GM13976 (cell line): ENCODE measurements around the gene CH25H.
A peak's percentile ranks its signal among the peaks of the same experiment; 100 is the strongest.
"Not testable (repeated sequence)": the region's sequence is repeated elsewhere in the genome, so short reads cannot be mapped to it uniquely, and the experiment has no call there.

ENCODE experiments used
- DNase-seq: peaks from one replicate; pipeline ENCODE4 v3.0.0; 2012; ENCODE audit warnings: low spot score
- in situ Hi-C: fragments of 300-500 bp; cut with MboI; formaldehyde crosslinking; loops from one replicate; pipeline ENCODE4 v1.12.0; 2022; ENCODE audit warnings: low sequenced_read_pairs, mixed read lengths, inconsistent platforms; ENCODE audit not compliant: unreplicated experiment
- TF ChIP-seq, protein P1 (sequence below): IDR thresholded peaks from 2 replicates; pipeline ENCODE4 v1.5.1; 2012; ENCODE audit warnings: borderline replicate concordance, mild to moderate bottlenecking; ENCODE audit not compliant: insufficient read depth; ENCODE audit errors: extremely low read depth, missing control alignments, control extremely low read depth

CH25H gene, protein sequence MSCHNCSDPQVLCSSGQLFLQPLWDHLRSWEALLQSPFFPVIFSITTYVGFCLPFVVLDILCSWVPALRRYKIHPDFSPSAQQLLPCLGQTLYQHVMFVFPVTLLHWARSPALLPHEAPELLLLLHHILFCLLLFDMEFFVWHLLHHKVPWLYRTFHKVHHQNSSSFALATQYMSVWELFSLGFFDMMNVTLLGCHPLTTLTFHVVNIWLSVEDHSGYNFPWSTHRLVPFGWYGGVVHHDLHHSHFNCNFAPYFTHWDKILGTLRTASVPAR

DNA sequence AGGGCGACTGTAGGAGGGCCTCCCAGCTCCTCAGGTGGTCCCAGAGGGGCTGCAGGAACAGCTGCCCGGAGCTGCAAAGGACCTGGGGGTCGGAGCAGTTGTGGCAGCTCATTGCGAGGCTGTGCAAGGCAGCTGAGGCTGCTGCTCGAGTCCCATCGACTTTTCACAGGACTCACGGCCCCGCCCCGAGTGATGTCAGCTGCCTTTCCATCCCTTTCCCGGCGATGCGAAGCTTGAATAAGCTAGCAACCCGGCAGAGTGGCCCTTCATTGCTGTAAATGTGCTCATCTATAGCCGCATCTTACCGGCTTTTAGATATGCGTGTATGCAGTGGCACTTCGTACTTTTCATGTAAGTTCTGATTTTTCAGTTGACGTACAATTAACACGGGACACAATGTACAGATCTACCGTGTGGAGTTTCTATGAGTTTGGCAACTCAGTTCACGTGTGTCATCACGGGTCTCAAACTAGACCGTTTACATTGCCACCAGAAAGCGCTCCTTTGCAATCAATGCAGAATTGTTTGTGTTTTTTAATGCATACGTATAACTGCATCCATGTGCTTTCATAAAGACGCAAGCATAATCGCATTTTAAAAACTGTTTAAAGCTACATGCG is at the start of gene CH25H:
Gene CH25H (minus strand): TSS at position 137 of the 620 bp plus-strand sequence. CDS start 25 bp downstream, at position 112.
- DNase-seq = peak; percentile 42
- in situ Hi-C loops = no loop called here

DNA sequence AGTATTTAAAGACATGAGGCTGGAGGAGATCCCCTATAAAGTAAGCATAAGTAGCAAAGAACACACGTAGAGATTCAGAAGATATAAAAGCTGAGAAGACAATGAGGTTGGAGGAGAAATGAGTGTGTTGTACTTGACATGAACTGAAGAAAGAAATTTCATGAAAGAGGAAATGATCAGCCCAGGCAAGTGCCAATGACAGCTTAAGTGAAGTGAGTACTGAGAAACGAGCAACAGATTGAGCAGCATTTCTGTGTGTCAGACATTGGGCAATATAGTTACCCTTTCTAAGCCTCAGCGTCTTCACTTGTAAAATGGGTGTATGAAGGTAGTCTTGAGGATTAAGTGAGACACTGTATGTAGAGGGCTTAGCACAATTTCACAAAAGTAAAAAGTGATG is 49.2 kb upstream of the CH25H start:
- TF ChIP-seq, protein P1, sequence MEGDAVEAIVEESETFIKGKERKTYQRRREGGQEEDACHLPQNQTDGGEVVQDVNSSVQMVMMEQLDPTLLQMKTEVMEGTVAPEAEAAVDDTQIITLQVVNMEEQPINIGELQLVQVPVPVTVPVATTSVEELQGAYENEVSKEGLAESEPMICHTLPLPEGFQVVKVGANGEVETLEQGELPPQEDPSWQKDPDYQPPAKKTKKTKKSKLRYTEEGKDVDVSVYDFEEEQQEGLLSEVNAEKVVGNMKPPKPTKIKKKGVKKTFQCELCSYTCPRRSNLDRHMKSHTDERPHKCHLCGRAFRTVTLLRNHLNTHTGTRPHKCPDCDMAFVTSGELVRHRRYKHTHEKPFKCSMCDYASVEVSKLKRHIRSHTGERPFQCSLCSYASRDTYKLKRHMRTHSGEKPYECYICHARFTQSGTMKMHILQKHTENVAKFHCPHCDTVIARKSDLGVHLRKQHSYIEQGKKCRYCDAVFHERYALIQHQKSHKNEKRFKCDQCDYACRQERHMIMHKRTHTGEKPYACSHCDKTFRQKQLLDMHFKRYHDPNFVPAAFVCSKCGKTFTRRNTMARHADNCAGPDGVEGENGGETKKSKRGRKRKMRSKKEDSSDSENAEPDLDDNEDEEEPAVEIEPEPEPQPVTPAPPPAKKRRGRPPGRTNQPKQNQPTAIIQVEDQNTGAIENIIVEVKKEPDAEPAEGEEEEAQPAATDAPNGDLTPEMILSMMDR = no peak
- DNase-seq = no peak
- in situ Hi-C loops = no loop called here

More for the DNA sequence above, at the start of gene CH25H:
- TF ChIP-seq, protein P1 = no peak

DNA sequence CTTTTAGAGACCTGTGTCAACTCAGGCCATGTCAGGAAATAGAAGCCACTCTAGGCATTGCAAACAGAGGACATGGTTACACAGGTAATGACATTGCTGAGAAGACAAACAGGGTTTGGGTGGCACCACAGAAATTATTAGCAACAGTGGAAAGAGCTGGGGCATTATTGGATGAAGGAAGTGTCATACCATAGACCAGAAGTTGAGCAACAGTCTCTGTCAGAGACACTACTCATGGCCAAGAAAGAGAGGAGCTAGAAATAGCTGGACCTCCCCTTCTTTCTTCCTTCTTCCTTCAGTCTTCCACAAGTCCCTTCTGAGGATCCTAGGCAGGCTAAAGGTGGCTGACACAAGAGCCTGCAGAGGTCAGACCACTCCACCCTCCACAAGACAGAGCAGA is 48.7 kb upstream of the CH25H start:
- TF ChIP-seq, protein P1 = no peak
- in situ Hi-C loops = no loop called here
- no peak for DNase-seq

DNA sequence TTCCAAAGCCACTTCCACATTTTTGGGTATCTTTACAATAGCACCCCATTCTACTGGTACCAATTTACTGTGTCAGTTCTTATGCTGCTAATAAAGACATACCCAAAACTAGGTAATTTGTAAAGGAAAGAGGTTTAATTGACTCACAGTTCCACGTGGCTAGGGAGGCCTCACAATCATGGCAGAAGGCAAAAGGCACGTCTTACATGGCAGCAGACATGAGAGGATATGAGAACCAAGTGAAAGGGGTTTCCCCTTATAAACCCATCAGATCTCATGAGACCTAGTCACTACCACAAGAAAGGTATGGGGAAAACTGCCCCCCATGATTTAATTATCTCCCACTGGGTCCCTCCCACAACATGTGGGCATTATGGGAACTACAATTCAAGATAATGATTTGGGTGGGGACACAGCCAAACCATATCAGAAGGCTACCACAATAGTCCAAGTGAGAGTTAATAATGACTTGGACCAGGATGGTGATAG is 48.0 kb upstream of the CH25H start:
- DNase-seq, in situ Hi-C loops: not testable (repeated sequence)

DNA sequence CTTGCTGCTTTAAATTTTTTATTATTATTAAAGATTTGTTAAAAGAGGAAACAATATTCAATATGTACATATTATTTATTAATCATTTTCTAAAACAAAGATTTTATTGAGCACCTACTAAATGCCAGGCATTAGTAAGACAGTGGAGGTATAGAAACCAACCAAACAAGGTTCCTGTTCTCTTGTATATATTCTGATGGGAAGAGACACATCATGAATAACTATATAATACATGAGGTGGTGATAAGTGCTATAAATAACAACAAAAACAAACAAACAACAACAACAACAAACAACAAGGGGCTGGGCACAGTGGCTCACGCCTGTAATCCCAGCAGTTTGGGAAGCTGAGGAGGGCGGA is 45.1 kb upstream of the CH25H start:
- no peak for DNase-seq
- TF ChIP-seq, protein P1 = no peak
- in situ Hi-C loops = no loop called here

DNA sequence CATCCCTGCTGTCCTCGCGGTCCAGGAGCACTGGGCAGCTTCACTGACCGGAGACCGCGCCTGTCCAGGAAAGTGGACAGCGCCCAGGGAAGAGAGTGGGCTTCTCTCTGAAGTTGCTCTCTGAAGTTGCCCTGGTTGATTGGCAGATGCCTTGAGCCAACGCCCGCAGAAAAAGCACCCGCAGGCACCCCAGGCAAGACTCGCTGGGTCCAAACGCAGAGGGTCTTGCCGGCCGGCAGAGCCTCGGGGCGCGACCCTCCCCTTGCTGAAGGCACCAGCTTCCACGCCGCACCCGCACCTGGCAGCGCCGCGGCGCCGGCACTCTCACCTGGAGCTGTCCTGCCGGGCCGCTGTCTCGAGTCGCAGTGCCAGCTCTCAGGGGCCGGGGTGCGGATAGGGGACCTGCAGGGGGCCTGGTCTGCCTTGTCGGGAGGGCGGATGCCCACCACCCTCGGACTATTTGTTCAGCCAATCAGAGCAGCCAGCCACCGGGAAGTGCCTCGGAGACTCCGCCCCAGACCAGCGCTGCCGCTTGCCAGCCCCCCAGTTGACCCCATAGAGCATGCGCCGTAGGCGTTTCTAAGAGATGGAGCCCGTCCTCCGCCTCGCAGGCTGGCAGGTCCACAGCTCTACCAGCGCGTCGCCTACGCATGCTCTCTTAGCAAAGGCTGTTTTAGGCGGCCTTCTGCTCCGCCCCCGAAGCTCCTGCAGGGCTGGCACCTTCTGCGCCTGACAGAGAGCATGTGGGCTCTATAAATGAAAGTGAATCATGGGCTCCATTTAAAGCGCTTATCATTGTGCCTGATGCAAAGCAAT is 44.5 kb upstream of the CH25H start, which contains the start of gene LIPA:
Gene LIPA (minus strand): TSS at position 367 of the 816 bp plus-strand sequence. CDS start 4,127 bp downstream, outside the sequence.
- peak; percentile 92 for DNase-seq
- TF ChIP-seq, protein P1 = no peak
- in situ Hi-C loops = no loop called here
